GM12872 (cell line): ENCODE data around the gene TMTC4.

Source experiments
- CTCF ChIP-seq: IDR thresholded peaks from 3 replicates; pipeline ENCODE4 v1.5.1; 2011; ENCODE audit warnings: low read depth, mild to moderate bottlenecking, low read length, moderate library complexity; ENCODE audit not compliant: insufficient read depth

Gene TMTC4

GRCh38 chr13:100604918-100605710 lies 69.5 kb downstream of the TMTC4 start:
- TF ChIP-seq CTCF = no peak

GRCh38 chr13:100602493-100603111 lies 72.0 kb downstream of the TMTC4 start:
- no peak for TF ChIP-seq CTCF

GRCh38 chr13:100601716-100602115 lies 72.9 kb downstream of the TMTC4 start:
- no peak for TF ChIP-seq CTCF

- TF ChIP-seq CTCF = no peak
These were observed 73.7 kb downstream of the TMTC4 start for GRCh38 chr13:100600915-100601314.

GRCh38 chr13:100600461-100600860 lies 74.1 kb downstream of the TMTC4 start:
- no peak for TF ChIP-seq CTCF

GRCh38 chr13:100597253-100597652 lies 77.3 kb downstream of the TMTC4 start:
- TF ChIP-seq CTCF = no peak

GRCh38 chr13:100596516-100596915 lies 78.1 kb downstream of the TMTC4 start:
- TF ChIP-seq CTCF = no peak
